SIG-M5 treated with dmso at 0.1 percent for 504 hours (cell line): ENCODE results near the gene PCCB.
"Not testable (repeated sequence)": the region's sequence is repeated elsewhere in the genome, so short reads cannot be mapped to it uniquely, and the experiment has no call there.

Source experiments
- DNase-seq: peaks from one replicate; lab custom pipeline; 2025; ENCODE audit not compliant: unreplicated experiment; lab: John Stamatoyannopoulos, UW

Gene PCCB

DNA sequence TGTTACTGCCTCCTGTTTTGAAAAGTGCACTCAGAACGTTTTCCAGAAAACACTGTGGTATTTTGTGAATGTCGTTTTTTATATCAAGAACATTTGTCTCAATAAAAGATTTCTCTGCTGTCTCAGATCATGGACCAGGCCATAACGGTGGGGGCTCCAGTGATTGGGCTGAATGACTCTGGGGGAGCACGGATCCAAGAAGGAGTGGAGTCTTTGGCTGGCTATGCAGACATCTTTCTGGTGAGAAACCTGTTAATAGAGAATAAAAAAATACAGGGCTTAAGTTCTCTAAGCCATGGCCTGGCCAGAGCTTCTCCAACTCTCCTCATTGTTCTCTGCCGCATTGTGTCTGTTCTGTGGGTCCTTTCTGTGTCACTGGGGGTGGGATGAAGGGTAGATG lies 11.7 kb downstream of the PCCB start:
- DNase-seq = no peak

DNA sequence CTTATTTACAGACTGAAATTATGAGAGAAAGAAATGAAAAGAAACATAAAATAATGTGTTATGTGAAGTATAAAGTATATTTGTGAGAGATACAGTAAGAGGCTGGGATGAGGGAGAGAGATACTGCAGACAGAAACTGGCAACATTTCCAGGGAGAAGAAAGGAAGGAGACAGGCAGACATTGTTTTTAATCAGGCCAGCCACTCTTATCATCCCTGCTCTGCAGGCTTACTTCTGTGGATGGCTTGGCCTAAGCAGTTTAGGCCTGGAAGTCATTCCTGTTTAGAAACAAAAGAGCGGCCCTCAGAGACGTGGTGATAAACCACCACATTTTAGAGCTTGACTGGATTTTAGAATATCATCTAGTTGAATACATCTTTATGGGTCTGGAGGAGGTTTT lies 12.4 kb downstream of the PCCB start:
- no peak for DNase-seq

DNA sequence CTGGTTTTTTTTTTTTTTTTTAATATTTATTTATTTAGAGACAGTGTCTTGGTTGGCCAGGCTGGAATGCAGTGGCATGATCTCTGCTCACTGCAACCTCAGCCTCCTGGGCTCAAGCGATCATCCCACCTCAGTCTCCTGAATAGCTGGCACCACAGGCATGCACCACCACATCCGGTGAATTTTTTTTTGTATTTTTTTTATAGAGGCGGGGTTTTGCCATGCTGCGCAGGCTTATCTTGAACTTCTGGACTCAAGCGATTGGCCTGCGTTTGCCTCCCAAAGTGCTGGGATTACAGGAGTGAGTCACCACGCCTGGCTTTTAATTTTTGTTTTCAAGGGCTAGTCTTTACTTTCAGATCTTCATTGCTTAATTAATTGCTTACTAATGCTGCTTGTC lies 13.1 kb downstream of the PCCB start:
- no peak for DNase-seq

DNA sequence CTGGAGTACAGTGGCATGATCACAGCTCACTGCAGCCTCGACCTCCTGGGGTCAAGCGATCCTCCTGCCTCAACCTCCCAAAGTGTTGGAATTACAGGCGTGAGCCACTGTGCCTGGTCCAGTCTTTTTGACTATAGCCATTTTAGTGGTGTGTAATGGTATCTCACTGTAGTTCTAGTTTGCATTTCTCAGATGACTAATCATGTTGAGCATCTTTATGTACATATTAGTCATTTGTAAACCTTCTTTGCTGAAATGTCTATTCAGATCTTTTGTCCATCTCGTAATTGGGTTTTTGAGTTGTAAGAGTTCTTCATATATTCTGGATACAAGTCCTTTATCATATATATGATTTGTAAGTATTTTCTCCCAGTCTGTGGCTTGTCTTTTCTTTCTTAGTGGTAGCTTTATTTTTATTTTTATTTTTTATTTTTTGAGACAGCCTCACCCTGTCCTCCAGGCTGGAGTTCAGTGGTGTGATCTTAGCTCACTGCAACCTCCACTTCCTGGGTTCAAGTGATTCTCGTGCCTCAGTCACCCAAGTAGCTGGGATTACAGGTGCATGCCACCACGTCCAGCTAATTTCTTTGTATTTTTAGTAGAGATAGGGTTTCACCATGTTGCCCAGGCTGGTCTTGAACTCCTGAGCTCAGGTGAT lies 16.5 kb downstream of the PCCB start:
- DNase-seq = peak; percentile 30

DNA sequence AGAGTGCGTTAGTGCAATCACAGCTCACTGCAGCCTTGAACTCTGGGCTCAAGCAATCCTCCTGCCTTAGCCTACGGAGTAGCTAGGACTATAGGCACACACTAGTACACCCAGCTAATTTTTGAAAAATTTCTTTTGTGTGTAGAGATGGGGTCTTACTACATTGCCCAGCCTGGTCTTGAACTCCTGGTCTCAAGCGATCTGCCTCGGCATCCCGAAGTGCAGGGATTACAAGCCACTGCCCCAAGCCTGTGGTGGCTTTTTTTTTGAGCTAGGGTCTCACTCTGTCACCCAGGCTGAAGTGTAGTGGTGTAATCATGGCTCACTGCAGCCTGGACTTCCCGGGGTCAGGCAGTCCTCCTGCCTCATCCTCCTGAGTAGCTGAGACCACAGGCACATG lies 17.1 kb downstream of the PCCB start:
- DNase-seq = no peak

DNA sequence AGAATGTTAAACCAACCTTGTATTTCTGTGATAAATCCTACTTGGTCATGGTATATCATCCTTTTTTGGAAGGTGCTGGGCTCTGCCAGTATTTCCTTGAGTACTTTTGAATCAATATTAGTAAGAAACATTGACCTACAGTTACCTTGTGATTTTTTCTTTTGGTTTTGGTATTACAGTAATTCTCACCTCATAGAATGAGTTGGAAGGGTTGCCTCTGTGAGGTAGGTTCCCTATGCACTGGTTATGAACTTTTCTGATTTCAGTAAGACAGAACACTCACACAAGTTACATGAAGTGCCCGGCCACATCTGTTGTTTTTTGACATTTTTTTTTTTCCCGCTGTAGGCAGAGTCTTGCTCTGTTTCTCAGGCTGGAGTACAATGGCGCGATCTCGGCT lies 20.0 kb downstream of the PCCB start:
- no peak for DNase-seq

DNA sequence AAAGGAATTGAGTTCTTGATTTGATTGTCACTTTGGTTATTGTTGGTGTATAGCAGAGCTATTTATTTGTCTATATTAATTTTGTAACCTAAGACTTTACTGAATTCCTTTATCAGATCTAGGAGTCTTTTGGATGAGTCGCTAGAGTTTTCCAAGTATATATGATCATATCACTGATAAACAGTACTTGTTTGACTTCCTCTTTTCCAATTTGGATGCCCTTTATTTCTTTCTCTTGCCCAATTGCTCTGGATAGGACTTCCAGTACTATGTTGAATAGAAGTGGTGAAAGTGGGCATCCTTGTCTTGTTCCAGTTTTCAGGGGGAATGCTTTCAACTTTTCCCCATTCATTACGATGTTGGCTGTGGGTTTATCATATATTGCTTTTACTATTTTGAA lies 21.5 kb downstream of the PCCB start:
- not testable (repeated sequence) for DNase-seq

DNA sequence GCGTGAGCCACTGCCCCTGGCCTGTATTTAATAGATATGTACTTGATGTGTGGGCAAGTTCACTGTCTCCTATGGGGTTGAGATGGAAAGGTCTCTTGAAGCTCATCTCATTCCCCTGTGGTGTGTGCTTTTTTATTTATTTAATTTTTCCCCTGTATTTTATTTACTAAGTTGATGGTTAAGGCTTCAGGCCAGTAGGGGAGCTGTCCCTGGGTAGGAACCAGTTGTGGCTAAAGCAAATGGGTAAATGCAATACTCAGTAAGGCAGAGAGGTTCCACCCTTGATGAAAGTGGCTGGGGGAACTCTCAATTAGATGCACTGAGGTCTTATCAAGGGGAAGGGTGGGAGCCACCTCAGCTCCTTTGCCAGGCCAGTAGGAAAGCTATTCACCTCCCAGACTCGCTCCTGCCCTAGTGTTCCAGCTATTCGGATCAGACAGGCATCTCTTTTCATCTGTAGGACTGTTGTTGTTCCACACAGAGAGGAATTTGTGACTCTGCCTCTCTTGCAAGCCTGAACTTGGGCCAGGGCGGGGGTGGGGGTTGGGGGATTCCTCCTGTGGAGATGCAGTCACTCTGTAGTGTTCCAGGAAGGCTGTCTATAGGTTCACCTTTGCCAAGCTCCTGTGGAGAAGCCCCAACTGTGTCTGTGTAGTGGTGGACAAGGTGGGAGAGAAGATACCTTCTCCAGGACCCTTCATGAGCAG lies 26.1 kb downstream of the PCCB start:
- no peak for DNase-seq

DNA sequence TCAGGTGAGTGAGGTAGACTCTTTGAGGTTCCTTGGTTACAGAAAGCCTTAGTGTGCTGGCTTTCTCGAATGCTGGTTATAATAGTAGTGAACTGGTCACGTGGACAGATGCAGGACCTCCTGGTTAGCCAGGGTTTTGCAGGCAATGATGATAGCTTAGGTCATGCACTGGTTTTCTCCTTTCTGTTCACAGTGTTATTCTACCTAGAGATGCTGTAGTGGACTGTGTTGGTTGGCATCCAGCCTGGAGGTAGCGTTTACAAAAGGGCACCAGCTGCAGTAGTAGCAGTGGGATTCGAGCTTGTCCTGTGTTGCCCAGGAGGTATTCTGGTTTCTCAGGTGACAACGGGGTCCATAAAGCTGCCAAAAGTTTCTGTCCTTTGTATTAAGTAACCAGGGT lies 27.0 kb downstream of the PCCB start:
- no peak for DNase-seq

DNA sequence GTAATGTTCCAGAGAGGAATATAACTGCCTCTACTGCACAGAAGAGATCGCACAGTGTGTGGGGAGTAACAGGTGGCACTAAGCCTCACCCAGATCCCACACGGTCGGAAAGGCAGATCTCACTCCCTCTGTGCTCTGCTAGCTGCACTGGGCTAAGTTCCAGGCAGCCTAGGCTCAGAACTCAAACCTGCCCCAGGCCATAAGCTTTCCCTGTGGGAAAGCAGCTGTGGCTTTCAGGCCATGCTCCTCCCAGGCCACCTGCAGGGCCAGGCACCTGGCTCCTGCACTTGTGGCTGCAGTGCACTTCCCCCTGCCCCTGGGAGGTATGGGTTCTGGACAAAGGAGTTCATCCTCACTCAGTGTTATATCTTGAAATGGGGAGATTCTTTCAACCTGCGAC lies 27.5 kb downstream of the PCCB start:
- DNase-seq = no peak

DNA sequence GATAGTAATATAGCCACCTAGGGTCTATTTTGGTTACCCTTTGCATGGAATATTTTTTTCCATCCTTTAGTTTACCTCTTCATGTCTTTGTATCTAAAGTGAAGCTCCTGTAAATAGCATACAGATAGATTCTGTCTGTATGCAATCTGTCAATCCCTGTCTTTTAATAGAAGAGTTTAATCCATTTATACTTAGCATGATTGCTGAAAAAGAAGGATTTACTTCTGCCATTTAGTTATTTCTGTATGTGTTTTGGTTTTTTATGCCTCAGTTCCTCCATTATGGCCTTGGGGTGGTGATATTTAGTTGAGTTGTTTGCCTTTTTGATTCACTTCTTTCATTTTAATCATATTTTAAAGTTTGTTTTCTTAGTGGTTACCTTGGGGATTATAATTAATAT lies 29.0 kb downstream of the PCCB start:
- no peak for DNase-seq

DNA sequence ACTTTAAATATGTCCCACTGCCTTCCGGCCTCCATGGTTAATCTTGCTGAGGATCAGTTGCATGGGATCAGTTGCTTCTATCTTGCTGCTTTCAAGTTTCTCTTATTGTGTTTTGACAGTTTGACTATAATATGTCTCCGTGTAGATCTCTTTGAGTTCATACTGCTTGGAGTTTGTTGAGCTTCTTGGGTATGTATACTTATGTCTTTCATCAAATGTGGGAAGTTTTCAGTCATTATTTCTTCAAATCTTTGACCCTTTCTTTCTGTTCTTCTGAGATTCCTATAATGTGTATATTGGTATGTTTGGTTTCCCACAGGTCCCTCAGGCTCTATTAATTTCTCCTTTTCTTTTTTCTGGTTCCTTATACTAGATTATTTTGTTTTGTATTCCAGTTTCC lies 30.8 kb downstream of the PCCB start:
- no peak for DNase-seq

DNA sequence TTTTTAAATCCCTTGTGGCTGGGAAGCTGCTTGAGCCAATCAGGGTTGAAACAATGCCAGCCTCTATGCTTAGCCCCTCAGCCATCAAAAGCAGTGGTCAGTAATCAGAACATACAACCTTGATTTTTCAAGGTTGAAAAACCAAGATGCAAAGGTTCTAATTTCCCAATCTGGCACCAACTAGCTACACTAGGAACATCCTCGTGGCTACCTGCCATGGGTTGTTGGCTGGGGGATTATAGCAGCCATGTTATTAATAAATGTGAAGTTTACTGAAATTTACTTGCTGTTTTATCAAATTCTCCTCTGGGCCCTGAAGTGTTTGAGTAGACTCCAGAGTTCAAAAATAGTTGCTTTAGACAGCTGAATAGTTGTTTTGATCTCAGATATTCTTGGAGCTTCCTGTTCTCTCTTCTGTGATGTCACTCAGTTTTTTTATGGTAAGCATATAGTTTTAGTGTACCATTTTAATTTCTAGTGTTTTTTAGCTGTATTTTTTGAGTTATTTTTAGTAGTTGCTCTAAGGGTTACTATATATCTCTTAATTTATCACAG lies 31.9 kb downstream of the PCCB start:
- DNase-seq = no peak

DNA sequence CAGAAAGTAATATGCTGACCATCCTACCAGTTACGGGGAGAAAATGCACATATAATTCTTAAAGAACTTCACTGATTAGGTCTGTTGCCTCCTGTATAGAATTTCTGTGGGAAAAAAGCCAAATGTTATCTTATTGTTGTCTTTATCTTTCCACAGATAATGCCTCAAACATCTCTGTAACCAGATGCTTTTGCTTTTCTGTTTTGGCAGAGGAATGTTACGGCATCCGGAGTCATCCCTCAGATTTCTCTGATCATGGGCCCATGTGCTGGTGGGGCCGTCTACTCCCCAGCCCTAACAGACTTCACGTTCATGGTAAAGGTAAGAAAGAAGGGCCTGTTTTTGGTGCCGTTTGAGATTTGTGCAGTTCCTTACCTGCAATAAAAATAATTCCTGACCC lies 33.5 kb downstream of the PCCB start:
- no peak for DNase-seq

DNA sequence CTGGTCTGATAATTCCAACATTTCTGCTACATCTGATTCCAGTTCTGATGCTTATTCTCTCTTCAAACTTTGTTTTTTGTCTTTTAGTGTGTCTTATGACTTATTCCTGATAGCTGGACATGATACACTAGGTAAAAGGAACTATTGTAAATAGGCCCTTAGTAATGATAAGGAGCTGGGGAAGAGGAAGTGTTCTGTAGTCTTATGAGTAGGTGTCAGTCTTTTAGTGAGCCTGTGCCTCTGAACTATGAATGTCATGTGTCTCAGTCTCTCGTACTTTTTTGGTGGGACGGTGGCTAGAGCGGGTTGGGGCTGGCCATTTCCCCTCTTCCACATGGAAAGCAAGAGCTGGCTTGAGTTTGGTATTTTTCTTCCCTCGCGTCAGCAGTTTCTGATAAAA lies 41.2 kb downstream of the PCCB start:
- no peak for DNase-seq

DNA sequence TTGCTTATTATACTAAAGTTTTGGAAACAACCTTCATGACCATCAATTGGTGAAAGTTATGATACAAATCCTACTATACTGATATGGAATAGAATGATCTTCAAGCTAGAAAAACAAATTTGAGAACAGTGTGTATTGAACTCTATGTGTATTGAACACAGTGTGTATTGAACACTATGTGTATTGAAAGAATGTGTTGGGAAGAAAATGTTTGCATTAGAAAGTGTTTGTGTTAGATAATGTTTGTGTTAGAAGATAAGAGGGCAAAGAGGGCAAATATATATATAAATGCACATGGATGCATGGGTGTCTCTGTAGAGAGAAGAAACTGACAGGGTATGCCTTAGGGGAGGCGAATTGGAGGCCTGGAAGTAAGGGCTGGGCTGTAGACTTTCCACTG lies 42.4 kb downstream of the PCCB start:
- DNase-seq = no peak

DNA sequence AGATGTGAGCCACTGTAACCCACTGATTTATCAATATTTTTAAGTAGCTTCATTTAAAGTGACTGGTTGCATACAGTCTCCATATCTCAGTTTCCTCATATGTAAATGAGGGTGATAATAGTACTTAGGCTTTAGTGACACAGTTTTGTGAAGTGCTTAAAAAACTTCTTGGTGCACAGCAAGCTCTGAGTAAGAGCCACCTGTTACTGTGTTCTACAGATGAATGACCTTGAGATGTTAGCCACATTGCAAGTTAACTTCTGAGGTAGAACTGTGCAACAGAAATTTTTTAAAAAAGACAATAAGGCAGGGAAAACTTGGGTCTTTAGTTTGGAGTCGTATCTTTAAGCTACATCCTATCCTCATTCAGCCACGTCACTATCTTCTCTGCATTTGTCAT lies 43.1 kb downstream of the PCCB start:
- no peak for DNase-seq

DNA sequence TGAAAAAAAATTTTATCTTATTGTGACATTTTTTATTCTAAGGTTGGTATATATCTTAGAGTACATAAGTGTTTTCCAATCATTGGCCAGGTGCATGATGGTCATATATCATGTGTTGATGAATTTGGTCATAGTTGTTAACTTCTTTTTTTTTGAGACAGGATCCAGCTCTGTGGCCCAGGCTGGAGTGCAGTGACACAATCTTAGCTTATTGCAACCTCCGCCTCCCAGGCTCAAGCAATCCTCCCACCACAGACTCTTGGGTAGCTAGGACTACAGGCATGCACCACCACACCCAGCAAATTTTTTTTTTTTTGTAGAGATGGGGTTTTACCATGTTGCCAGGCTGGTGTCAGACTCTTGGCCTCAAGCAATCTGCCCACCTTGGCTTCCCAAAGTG lies 44.0 kb downstream of the PCCB start:
- no peak for DNase-seq

DNA sequence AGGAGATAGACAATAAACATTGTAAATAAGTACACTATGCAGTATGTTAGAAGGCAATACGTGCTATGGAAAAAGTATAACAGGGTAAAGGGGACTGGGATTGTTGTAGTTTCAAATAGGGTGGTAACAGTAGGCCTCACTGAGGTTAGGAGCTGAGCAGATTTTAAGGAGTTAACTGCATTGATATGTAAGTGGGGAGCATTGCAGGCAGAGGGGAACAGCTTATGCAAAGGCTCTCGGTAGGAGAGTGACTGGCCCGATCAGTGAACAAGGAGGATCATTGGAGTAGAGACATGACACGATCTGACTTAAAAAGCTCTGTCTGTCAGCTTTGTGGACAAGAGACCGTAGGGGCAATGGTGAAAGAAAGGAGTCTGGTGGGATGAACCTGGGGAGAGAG lies 46.8 kb downstream of the PCCB start:
- DNase-seq = no peak

DNA sequence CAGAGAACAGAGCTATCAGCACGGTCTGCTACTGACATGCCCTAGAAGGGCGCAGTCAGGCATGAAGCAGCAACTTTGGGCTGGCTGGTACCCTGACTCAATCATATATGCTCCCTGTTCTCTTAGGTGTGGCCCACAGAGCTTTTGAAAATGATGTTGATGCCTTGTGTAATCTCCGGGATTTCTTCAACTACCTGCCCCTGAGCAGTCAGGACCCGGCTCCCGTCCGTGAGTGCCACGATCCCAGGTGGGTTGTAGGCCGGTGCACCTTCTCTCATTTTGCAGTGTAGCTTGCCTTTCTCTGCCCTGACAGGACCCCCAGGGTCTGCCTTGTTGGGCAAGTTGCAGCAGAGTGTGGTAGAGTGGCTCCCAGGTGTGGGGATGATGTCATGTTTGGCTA lies 47.7 kb downstream of the PCCB start:
- no peak for DNase-seq

DNA sequence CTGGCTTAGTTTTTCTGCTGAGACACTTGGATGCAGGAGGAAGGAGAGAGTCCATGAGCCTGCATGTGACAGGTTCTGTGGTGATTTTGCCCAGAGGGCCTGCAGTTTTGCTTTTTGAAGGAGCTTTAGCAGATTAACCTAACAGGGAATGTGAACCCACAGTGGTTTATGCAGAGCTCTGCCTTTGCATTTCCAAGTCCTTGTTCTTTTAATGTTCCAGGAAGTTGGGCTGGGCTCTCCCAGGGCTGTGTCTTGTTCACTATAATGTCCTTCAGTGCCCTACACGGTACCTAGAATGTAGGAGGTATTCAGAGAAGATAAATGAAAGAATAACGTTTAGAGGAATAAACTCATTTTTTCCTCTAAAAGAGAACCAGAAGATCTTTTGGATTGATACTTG lies 50.3 kb downstream of the PCCB start:
- DNase-seq = no peak

DNA sequence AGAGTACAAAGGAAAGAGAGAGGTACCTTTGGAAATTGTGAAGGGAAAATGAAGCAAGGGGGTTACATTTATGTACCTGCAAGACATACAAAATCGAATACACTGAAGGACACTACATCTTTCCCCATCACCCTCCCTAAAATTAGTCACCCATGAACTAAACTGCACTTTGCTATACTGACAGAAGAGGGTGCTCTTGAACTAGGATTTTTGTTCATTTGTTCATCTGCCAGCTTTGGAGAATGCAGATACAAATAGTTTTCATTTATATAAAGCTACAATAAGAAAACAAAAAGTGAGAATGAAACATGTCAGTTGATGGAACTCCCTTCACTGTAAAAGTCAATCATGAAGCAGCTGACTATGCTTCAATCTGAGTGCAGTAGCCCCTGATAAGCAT lies 55.7 kb downstream of the PCCB start:
- DNase-seq = peak; percentile 62

DNA sequence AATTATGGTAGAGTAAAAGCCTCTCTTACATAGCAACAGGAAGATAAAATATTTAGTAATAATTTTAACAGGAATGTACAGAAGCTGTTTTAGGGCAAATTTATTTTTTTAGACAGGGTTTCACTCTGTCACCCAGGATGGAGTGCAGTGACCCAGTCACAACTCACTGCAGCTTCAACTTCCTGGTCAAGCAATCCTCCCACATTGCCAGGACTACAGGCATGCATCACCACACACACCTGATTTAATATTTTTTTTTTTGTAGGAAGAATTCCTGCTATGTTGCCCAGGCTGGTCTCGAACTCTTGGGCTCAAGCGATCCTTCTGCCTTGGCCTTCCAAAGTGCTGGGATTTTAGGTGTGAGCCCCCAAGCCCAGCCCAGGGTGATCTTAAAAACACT lies 61.1 kb downstream of the PCCB start:
- no peak for DNase-seq
